ENCODE results near the gene CBLL1.

CBLL1 gene

DNA sequence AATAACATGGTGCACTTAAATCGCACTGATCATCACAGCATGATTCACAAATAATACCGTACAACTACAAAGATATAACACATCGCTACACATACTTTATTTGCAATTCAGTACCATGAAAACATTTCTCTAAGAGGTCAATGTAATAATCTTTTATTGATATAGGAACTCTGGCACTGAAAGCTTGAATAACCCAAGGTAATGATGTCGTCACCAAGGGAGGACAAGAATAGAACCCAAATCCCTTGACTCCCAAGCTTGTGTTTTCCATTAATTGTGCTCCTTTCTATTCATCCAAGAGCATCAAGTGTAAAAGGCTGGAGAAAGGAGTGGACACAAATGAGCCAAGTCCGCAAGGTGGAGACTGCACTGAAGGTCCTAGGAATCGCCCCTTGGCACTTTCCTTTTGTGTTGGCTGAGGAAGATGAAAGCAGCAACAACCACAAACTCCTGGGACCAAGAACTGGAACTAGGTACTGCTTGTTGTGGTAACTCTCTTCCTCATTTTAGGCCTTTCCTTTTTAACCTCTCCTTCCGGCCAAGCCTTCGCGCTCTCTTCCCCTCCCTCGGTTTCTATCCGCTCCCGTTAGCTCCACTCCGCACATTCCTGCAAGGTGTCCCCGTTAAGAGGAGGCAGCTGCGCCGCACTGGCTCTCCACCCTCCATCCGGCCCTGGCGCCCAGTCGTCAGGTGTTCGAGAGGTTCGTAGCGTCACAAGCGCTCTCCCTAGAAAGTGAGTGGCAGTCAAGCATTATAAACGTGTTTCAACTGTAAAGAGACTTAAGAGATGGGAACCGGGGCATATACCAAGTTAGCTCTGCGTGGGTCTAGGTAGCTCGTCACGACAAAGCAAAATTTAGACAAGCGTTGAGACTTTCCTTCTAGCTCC lies 1.0 kb upstream of the CBLL1 start:
- peak; percentile 71 for DNase-seq (ENCODE audit: low spot score)

DNA sequence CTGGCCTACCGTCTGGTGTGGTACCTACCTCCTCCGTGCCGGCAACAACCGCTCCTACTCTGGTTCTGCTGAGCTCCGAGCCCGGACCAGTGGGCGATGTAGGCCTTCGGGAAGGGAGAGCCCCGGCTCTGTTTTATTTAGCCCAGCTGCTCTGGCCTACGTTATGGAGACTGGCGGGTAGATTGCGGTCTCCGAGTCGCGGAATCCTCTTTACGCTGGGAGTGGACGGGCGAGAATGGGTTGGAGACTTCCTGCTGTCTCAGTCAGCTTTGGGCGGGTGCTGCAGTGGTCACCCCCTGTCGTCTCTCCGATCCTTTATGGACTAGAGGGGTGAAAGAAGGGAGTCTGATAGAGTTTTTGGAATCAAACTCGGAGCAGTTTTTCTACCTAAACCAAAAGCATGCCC lies 406 bp downstream of the CBLL1 start:
- DNase-seq (ENCODE audit: low spot score) = peak; percentile 7

DNA sequence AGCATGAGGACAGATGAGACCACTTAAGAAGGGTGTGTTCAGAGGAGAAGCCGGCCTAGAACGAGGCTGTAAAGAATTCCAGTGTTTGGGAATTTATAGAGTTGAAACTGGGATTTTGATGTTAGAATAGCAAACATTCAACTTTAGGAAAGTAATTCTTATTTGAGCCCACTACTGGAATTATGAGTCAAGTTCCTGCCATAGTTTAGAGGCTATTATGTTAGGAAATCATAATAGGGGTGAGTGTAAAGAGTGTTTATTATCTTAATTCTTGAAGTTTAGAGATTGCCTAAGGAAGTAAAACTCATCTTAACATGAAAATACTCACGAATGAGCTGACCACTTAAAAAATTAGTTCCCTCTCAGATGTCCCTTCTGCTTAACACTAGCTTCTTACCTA lies 2.1 kb downstream of the CBLL1 start:
- no peak for DNase-seq (ENCODE audit: low spot score)

GRCh38 chr7:107751113-107751512 lies 7.2 kb downstream of the CBLL1 start:
- no peak for DNase-seq (ENCODE audit: low spot score)

DNA sequence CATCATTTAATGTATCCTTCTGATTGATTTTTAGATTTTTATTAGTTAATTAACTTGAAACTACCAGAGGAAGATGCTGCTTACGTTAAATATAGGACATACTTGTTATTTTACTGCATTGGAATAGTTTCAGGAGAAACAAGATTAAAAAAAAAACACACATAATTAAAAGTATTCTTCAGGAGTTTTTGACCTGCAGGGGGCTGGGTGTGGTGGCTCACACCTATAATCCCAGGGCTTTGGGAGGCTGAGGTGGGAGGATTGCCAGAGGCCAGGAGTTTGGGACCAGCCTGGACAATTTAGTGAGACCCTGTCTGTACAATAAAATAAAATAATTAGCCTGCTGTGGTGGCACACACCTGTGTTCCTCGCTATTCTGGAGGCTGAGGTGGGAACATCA lies 10.7 kb downstream of the CBLL1 start:
- no peak for DNase-seq (ENCODE audit: low spot score)

DNA sequence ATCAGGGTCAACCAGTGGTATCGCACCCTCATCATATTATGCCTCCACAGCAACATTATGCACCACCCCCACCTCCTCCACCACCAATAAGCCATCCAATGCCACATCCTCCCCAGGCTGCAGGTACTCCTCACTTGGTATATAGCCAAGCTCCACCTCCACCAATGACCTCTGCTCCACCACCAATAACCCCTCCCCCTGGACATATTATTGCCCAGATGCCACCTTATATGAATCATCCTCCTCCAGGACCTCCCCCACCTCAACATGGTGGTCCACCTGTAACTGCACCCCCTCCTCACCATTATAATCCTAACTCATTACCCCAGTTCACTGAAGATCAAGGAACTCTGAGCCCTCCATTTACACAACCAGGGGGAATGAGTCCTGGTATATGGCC lies 14.7 kb downstream of the CBLL1 start:
- no peak for DNase-seq (ENCODE audit: low spot score)

DNA sequence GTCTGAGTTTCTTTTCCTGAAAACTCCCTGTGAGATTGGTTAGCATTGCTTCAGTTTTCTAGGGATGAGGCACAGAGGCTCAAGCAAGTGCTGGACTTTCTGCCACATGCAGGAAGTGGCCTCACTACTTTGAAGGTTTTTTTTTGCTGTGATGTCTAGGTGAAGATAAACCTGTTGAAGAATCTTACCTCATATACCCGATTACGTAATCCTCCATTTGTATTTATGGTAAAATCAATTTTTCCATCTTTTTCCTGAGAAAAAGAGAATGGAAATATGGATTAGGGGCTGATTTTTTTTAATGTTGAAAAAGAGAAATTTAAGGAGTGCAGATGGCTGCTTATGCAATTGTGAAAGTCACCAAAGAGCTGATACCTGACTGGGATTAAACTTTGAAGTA lies 23.4 kb downstream of the CBLL1 start:
- no peak for DNase-seq (ENCODE audit: low spot score)

DNA sequence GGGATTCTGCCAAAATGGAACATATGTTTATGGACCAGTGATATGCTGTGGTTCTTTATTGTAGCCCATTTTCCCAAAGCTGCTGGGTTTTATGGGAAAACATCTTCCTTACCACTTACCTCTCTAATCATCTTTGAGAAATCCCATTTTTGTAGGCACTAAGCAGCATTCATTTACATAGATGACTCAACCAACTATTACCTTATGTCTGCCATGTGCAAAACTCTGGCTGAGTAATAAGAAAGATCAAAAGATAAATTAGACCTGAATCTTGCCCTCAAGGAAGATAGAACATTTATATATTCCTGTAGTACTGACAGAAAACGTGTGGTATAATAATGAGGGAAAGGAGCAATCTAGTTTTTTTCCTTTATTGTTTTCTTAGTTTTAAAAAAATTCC lies 24.3 kb downstream of the CBLL1 start:
- DNase-seq (ENCODE audit: low spot score) = no peak

DNA sequence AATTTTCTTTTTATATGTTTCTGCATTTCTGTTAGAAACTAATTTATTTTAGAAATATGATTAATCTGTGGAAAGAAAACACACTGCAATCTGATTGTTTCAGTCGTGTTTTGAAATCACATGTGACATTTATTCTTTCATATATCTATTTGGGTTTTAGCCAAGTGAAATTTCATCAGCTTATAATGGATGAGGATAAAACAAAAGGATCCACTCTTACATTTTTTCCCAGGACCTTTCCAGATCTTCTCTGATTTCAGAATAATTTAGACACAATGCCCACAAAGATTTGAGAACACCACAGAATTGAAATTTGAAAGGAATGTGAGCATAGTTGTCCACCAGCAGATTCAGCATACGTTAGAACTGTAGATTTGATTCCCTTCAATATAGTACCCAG lies 29.1 kb downstream of the CBLL1 start:
- DNase-seq (ENCODE audit: low spot score) = no peak

DNA sequence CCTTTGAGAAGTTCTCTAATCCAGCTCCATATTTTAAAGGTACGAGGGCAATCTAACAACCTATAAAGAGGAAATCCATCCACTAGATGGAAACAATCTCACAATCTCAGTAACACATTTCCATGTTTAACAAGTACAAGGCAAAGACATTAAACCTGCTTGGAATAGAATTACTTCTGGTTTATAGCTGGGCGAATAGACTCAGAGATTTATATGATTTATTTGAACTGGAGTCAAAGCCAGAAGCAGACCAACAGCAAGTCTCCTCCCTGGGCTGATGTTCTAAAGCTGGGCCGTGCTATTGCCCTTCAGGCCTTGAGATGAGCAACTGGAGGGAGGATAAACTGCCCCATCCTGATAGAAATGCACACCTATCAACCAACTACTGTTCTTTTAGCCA lies 33.8 kb downstream of the CBLL1 start:
- no peak for DNase-seq (ENCODE audit: low spot score)

GRCh38 chr7:107778283-107778682 lies 34.3 kb downstream of the CBLL1 start:
- no peak for DNase-seq (ENCODE audit: low spot score)

- no peak for DNase-seq (ENCODE audit: low spot score)
Measured at GRCh38 chr7:107779647-107780099, 35.7 kb downstream of the CBLL1 start.

GRCh38 chr7:107782374-107782773 lies 38.4 kb downstream of the CBLL1 start:
- no peak for DNase-seq (ENCODE audit: low spot score)

- no peak for DNase-seq (ENCODE audit: low spot score)
Measured at GRCh38 chr7:107783648-107784047, 39.7 kb downstream of the CBLL1 start.

GRCh38 chr7:107785170-107785569 lies 41.2 kb downstream of the CBLL1 start:
- DNase-seq (ENCODE audit: low spot score) = no peak

- DNase-seq (ENCODE audit: low spot score) = no peak
Measured at GRCh38 chr7:107785926-107786325, 42.0 kb downstream of the CBLL1 start.

DNA sequence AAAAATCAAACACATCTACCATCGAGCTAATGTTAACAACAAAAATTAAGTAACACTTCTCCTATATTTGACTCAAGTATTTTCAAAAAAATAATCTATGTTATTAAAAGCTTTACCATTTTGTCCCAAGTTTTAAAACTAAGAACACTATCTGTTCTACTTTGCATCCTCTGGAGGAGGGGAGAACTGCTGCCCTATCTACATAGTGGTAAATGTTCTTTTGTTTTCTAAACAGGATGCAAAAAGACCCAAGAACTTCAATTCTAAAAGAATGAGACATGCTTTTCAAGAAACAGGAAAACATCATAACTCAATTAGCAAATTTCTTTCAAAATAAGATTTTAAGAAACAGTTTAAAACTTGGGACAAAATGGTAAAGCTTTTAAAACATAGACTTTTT lies 44.3 kb downstream of the CBLL1 start:
- DNase-seq (ENCODE audit: low spot score) = no peak

GRCh38 chr7:107788662-107789061 lies 44.7 kb downstream of the CBLL1 start:
- no peak for DNase-seq (ENCODE audit: low spot score)

DNA sequence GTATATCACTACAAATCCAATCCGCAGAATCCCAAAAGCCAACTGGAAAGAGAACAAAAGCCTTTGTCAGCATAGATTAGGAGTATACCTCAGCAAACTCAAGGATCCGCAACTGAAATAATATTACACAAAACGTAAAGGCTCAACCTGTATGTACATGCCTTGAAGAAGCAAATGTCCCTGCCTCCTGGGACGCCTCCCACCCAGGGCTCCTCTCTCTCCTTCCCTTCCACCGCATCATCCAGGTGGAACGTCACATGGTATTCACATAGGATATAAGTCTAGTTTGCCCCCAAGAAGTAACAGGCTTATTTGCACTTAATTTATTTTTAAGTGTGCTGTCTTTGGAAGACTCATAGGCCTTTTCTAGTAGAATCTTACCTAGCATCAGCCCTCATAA lies 45.7 kb downstream of the CBLL1 start:
- no peak for DNase-seq (ENCODE audit: low spot score)

DNA sequence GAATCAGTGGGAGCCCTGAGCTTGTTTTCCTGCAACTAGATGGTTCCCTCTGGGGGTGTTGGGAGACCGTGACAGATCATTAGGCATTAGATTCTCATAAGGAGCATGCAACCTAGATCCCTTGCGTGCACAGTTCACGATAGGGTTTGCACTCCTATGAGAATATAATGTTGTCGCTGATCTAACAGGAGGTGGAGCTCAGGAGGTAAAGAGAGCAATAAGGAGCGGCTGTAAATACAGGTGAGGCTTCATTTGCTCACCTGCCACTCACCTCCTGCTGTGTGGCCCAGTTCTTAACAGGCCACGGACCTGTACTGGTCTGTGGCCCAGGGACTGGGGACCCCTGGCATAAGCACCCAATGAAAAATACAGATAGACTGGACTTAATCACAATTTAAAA lies 48.4 kb downstream of the CBLL1 start:
- no peak for DNase-seq (ENCODE audit: low spot score)

GRCh38 chr7:107799647-107800264 lies 55.8 kb downstream of the CBLL1 start:
- DNase-seq (ENCODE audit: low spot score) = no peak

- DNase-seq (ENCODE audit: low spot score) = no peak
Measured at GRCh38 chr7:107803009-107803610, 59.2 kb downstream of the CBLL1 start, which contains the start of gene SLC26A3. Gene SLC26A3 (minus strand): TSS chr7:107803223. CDS start chr7:107794509, 8,714 bp downstream.

- DNase-seq (ENCODE audit: low spot score) = no peak
Measured at GRCh38 chr7:107809179-107809578, 65.2 kb downstream of the CBLL1 start.

All from pons (tissue), 1 donor.